Fibroblast of lung (primary cell): Measurements from ENCODE around the gene TMEM184B. TPM values are rescaled to one million over a fixed set of nuclear protein-coding genes. Genes with fewer than 3 reads are reported as not detected.

ENCODE experiments used
- DNase-seq, 2 donors: peaks; one replicate each; pipeline versions ENCODE4 v3.0.0 to v3.0.0-alpha.2; 2010; ENCODE audit warnings: low read depth in 2 of 2
- H2AFZ ChIP-seq: 2 replicates; pipeline ENCODE4 v1.5.1; 2012; ENCODE audit warnings: low read length, control low read depth, inconsistent platforms
- H3K27ac ChIP-seq: 2 replicates; pipeline ENCODE4 v1.5.1; 2011; ENCODE audit warnings: low read length, control low read depth; ENCODE audit not compliant: insufficient read depth
- H3K27me3 ChIP-seq: 2 replicates; pipeline ENCODE4 v1.5.1; 2011; ENCODE audit warnings: mild to moderate bottlenecking, low read length; ENCODE audit not compliant: control insufficient read depth, insufficient read depth
- H3K36me3 ChIP-seq: 2 replicates; pipeline ENCODE4 v1.5.1; 2011; ENCODE audit warnings: low read length; ENCODE audit not compliant: control insufficient read depth, insufficient read depth
- H3K4me1 ChIP-seq: 2 replicates; pipeline ENCODE4 v1.5.1; 2011; ENCODE audit warnings: low read length; ENCODE audit not compliant: control insufficient read depth, insufficient read depth; ENCODE audit errors: extremely low read depth
- H3K4me2 ChIP-seq: 2 replicates; pipeline ENCODE4 v1.5.1; 2011; ENCODE audit warnings: low read length, control low read depth; ENCODE audit not compliant: insufficient read depth; ENCODE audit errors: extremely low read depth
- H3K4me3 ChIP-seq, 4 experiments: fragments of 200-600 bp in 1 of 4; sonication (generic) in 1 of 4; replicated peaks in 1 of 4; 2 replicates each; pipeline ENCODE4 v1.5.1; 2011 to 2016; ENCODE audit warnings: low read length in 4 of 4, low read depth in 3 of 4, mild to moderate bottlenecking in 3 of 4, control low read depth in 2 of 4, inconsistent platforms in 1 of 4, mixed read lengths in 1 of 4; ENCODE audit not compliant: insufficient read depth in 1 of 4; ENCODE audit errors: control extremely low read depth in 1 of 4
- H3K79me2 ChIP-seq: 2 replicates; pipeline ENCODE4 v1.5.1; 2012; ENCODE audit warnings: mild to moderate bottlenecking, low read length, inconsistent platforms; ENCODE audit not compliant: control insufficient read depth, insufficient read depth
- H3K9ac ChIP-seq: 2 replicates; pipeline ENCODE4 v1.5.1; 2011; ENCODE audit warnings: mild to moderate bottlenecking, low read length, control low read depth; ENCODE audit not compliant: insufficient read depth
- H3K9me3 ChIP-seq: 2 replicates; pipeline ENCODE4 v1.5.1; 2012; ENCODE audit warnings: low read depth, low read length; ENCODE audit not compliant: control insufficient read depth, insufficient read depth
- H4K20me1 ChIP-seq: 2 replicates; pipeline ENCODE4 v1.5.1; 2011; ENCODE audit warnings: low read length; ENCODE audit not compliant: control insufficient read depth, insufficient read depth; ENCODE audit errors: extremely low read depth
- CTCF ChIP-seq, 2 donors: IDR thresholded peaks in 1 of 2; conservative IDR thresholded peaks in 1 of 2; 1 replicate in 1 of 2; 2 replicates in 1 of 2; pipeline ENCODE4 v1.5.1; 2011 to 2012; ENCODE audit warnings: low read length in 2 of 2, control low read depth in 1 of 2, inconsistent platforms in 1 of 2, low read depth in 1 of 2, mild to moderate bottlenecking in 1 of 2
- EZH2 ChIP-seq: IDR thresholded peaks from 2 replicates; pipeline ENCODE4 v1.5.1; 2012; ENCODE audit warnings: low read length, control low read depth, mild to moderate bottlenecking; ENCODE audit errors: missing control alignments
- polyA plus RNA-seq, 2 donors: library from polyadenylated mRNA; depleted of rRNA in 1 of 2; stranded (reverse) in 1 of 2; unstranded in 1 of 2; fragments of >200 nt; gene quantifications; 2 replicates each; pipeline ENCODE4 v1.2.1, GENCODE V29; 2011 to 2012; ENCODE audit warnings: missing spikeins in 1 of 2
- total RNA-seq: library from RNA; depleted of rRNA; stranded (reverse); fragments of >200 nt; gene quantifications from 2 replicates; pipeline ENCODE4 v1.2.1, GENCODE V29; 2014

Gene TMEM184B
- total and polyA plus RNA-seq, 2 donors (not counting 1 experiment from before 2014, with no cell fraction given): 28.2 to 37.2 TPM

- no peak overlapping the region for H2AFZ ChIP-seq
- H3K9me3 ChIP-seq: no peaks in the 10 kb centered on the region
- H3K27ac ChIP-seq: no peak overlapping the region
- H3K79me2 ChIP-seq: peaks cover 72% of the 10 kb centered on the region
- no peak overlapping the region for H3K9ac ChIP-seq
- H3K36me3 ChIP-seq: peaks cover 65% of the 10 kb centered on the region
- peaks cover 13% of the 10 kb centered on the region for H3K4me1 ChIP-seq
- no peak for TF ChIP-seq CTCF (conservative IDR thresholded peaks at IDR 0.05 in 1 of 2, IDR thresholded peaks at IDR 0.05 in 1 of 2; ENCODE audit: low read depth in 1 of 2, low read length in 2 of 2)
- TF ChIP-seq EZH2: no peak
- H3K27me3 ChIP-seq: no peaks in the 10 kb centered on the region
- no peak overlapping the region for H3K4me3 ChIP-seq
- H3K4me2 ChIP-seq: no peak overlapping the region
- H4K20me1 ChIP-seq: peaks cover 7% of the 10 kb centered on the region
- DNase-seq: no peak
Measured at GRCh38 chr22:38300197-38300945, 27.6 kb upstream of the TMEM184B start.

- Histone ChIP-seq H3K36me3 (peaks cover 69% of the 10 kb centered on the region), H3K4me3 (no peak overlapping the region), H3K79me2 (peaks cover 68% of the 10 kb centered on the region), H2AFZ (no peak overlapping the region), H4K20me1 (peaks cover 7% of the 10 kb centered on the region), H3K4me2 (no peak overlapping the region), H3K27ac (no peak overlapping the region), H3K27me3 (no peaks in the 10 kb centered on the region), H3K9me3 (no peaks in the 10 kb centered on the region), H3K4me1 (peaks cover 9% of the 10 kb centered on the region), H3K9ac (no peak overlapping the region)
- no peak for TF ChIP-seq CTCF (conservative IDR thresholded peaks at IDR 0.05 in 1 of 2, IDR thresholded peaks at IDR 0.05 in 1 of 2; ENCODE audit: low read depth in 1 of 2, low read length in 2 of 2)
- no peak for DNase-seq
Measured at GRCh38 chr22:38299770-38300102, 26.9 kb upstream of the TMEM184B start.

- Histone ChIP-seq H3K79me2 (peaks cover 55% of the 10 kb centered on the region), H2AFZ (no peak overlapping the region), H3K4me1 (peaks cover 1% of the 10 kb centered on the region), H3K4me3 (no peak overlapping the region), H4K20me1 (no peaks in the 10 kb centered on the region), H3K9ac (no peak overlapping the region), H3K9me3 (no peaks in the 10 kb centered on the region), H3K27ac (peak overlapping the region; percentile 10), H3K4me2 (no peak overlapping the region), H3K36me3 (peaks cover 73% of the 10 kb centered on the region), H3K27me3 (no peaks in the 10 kb centered on the region)
- peak; percentile 95 to 100 for DNase-seq
- TF ChIP-seq CTCF (conservative IDR thresholded peaks at IDR 0.05 in 1 of 2, IDR thresholded peaks at IDR 0.05 in 1 of 2; ENCODE audit: low read depth in 1 of 2, low read length in 2 of 2): peak; percentile 26 to 46
- no peak for TF ChIP-seq EZH2
Measured at GRCh38 chr22:38298312-38299005, 25.6 kb upstream of the TMEM184B start.
